A549 treated with dexamethasone at 1 μM for 4 hours (cell line): ENCODE data around the gene PRIM2. TPM values are rescaled to one million over a fixed set of nuclear protein-coding genes. Genes with fewer than 3 reads are reported as not detected.

Experiments used
- total RNA-seq: library from RNA; stranded (reverse); fragments of 200-300 nt; extraction: Qiagen RNA extraction; gene quantifications from 5 replicates; pipeline ENCODE4 v1.2.3, GENCODE V29; 2022

PRIM2 gene, protein sequence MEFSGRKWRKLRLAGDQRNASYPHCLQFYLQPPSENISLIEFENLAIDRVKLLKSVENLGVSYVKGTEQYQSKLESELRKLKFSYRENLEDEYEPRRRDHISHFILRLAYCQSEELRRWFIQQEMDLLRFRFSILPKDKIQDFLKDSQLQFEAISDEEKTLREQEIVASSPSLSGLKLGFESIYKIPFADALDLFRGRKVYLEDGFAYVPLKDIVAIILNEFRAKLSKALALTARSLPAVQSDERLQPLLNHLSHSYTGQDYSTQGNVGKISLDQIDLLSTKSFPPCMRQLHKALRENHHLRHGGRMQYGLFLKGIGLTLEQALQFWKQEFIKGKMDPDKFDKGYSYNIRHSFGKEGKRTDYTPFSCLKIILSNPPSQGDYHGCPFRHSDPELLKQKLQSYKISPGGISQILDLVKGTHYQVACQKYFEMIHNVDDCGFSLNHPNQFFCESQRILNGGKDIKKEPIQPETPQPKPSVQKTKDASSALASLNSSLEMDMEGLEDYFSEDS
- total RNA-seq = 11.2 to 13.5 TPM (median 13.1 TPM) in 5 replicates

DNA sequence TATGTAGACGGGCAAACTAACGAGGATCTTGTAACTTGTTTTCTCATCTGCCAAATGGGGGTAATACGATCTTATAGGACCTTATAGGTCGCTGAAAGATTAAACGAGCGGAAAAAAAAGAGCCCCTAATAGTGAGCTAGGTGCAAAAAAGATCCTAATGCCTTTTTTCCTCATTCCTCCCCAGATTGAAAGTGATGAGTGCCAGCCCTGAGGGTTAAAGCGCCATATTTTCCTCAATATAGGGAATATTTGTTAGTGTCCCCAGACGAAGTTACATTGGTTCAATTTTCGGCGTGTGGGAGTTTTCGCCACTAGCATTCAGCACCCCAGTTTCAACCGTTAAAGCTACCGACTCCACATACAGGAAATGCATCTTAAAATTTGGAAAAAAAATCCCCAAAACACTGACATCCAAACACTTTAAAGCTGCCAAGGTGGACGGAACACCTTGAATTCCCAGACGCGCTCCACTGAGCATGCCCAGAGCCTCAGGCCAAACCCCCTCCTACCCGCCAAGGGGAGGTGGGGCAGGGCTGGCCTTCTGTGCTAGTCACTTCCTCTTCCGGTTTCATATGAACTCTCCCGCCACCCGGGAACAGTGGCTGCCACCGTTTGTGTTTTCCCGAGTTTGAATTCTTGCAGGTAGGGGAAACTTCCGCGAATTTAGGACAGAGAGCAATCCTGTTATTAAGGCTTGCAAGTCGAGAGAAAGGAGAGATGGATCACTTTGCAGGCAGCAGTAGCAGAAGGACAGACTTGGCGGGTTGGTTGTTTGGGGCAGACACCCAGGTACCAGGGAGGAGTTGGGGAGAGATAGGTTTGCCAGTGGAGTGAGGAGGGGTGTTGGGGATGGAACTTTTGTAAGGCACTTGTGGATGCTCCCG is at the start of gene PRIM2:
Gene PRIM2 (plus strand): TSS at position 571 of the 884 bp plus-strand sequence. CDS start 816 bp downstream, outside the sequence.

Other genes starting within 250 kb of the PRIM2 start
- gene ZNF451, start 227.4 kb upstream of the PRIM2 start, total RNA-seq = 8.0 to 12.1 TPM (median 9.7 TPM) in 5 replicates
- 6.1 to 7.0 TPM (median 6.7 TPM) in 5 replicates for gene BAG2, start 145.3 kb upstream of the PRIM2 start, total RNA-seq
- 7.1 to 9.5 TPM (median 8.8 TPM) in 5 replicates for gene RAB23, start 95.3 kb upstream of the PRIM2 start, total RNA-seq